Spleen (tissue), 11 donors: ENCODE data around the gene WDR48. TPM values are rescaled to one million over a fixed set of nuclear protein-coding genes. Genes with fewer than 3 reads are reported as not detected.
A peak's percentile ranks its signal among the peaks of the same experiment; 100 is the strongest.
"Not testable (repeated sequence)": the region's sequence is repeated elsewhere in the genome, so short reads cannot be mapped to it uniquely, and the experiment has no call there.

Experiments
- DNase-seq: peaks from one replicate; pipeline ENCODE4 v3.0.0-alpha.2; 2020
- H3K27ac ChIP-seq, 8 donors: fragments of 200-600 bp; sonication (generic) in 7 of 8; 1 replicate in 4 of 8; 2 replicates in 4 of 8; pipeline versions ENCODE4 v1.5.0 to v1.8.0; 2016 to 2021; ENCODE audit warnings: inconsistent platforms in 4 of 8, mild to moderate bottlenecking in 4 of 8, moderate library complexity in 1 of 8
- H3K27me3 ChIP-seq, 7 donors: fragments of 200-600 bp; sonication (generic) in 6 of 7; replicated peaks in 1 of 7; 1 replicate in 4 of 7; 2 replicates in 3 of 7; pipeline versions ENCODE4 v1.5.0 to v1.8.0; 2016 to 2021; ENCODE audit warnings: inconsistent platforms in 3 of 7, mild to moderate bottlenecking in 1 of 7
- H3K36me3 ChIP-seq, 6 donors: fragments of 200-600 bp; sonication (generic) in 5 of 6; 1 replicate in 4 of 6; 2 replicates in 2 of 6; pipeline versions ENCODE4 v1.5.0 to v1.8.0; 2016 to 2021; ENCODE audit warnings: inconsistent platforms in 2 of 6
- H3K4me1 ChIP-seq, 6 donors: fragments of 200-600 bp; sonication (generic) in 5 of 6; 1 replicate in 3 of 6; 2 replicates in 3 of 6; pipeline versions ENCODE4 v1.5.0 to v1.8.0; 2016 to 2021; ENCODE audit warnings: inconsistent platforms in 3 of 6
- H3K4me3 ChIP-seq, 8 donors: fragments of 200-600 bp; sonication (generic) in 7 of 8; 1 replicate in 4 of 8; 2 replicates in 4 of 8; pipeline versions ENCODE4 v1.5.0 to v1.8.0; 2016 to 2021; ENCODE audit warnings: inconsistent platforms in 4 of 8, mild to moderate bottlenecking in 4 of 8, moderate library complexity in 2 of 8
- H3K9me3 ChIP-seq, 8 donors: fragments of 200-600 bp; sonication (generic) in 7 of 8; 1 replicate in 4 of 8; 2 replicates in 4 of 8; pipeline versions ENCODE4 v1.5.0 to v1.8.0; 2016 to 2021; ENCODE audit warnings: inconsistent platforms in 4 of 8
- CTCF ChIP-seq, 11 experiments: fragments of 200-600 bp in 7 of 11; fragments of 450-650 bp in 4 of 11; sonication (generic) in 4 of 11; IDR thresholded peaks in 8 of 11; conservative IDR thresholded peaks in 3 of 11; 1 replicate in 7 of 11; 2 replicates in 4 of 11; pipeline versions ENCODE4 v1.4.0 to v1.8.0; 2016 to 2021; ENCODE audit warnings: antibody characterized with exemption in 11 of 11, inconsistent platforms in 4 of 11, mild to moderate bottlenecking in 1 of 11
- POLR2A ChIP-seq, 3 donors: fragments of 450-650 bp; IDR thresholded peaks; one replicate each; pipeline ENCODE4 v1.5.1; 2017; ENCODE audit warnings: antibody characterized with exemption in 3 of 3, mild to moderate bottlenecking in 1 of 3
- POLR2AphosphoS5 ChIP-seq, 3 donors: sonication (generic); formaldehyde crosslinking; IDR thresholded peaks; one replicate each; pipeline ENCODE4 v1.5.1; 2017; ENCODE audit warnings: antibody characterized with exemption in 3 of 3
- WGBS, 5 donors: extraction: QIAGEN DNeasy Blood & Tissue Kit in 3 of 5; methylation state at CpG; one replicate each; pipeline versions ENCODE4 v1.1.5 to v1.1.7; 2013 to 2018; 5-methylcytosine and 5-hydroxymethylcytosine counted together
- intact Hi-C: fragments of 100-400 bp; cut with DNase I; formaldehyde crosslinking; loops from one replicate; pipeline ENCODE4 v1.15.0; 2023; ENCODE audit warnings: low total_unique reads
- polyA plus RNA-seq, 3 donors: library from polyadenylated mRNA; stranded (reverse); fragments of 200-250 nt; gene quantifications; one replicate each; pipeline ENCODE4 v1.2.1, GENCODE V29; 2013
- total RNA-seq, 7 donors: library from RNA; depleted of rRNA in 3 of 7; stranded (reverse); fragments of >200 nt in 3 of 7; fragmentation: NEBNext Ultra II Directional in 4 of 7; extraction: Animal tissue kit (Norgen Biotek cat#: 25700) in 4 of 7; gene quantifications; one replicate each; pipeline versions ENCODE4 v1.1.0 to v1.2.1, GENCODE V29; 2016 to 2021
- donor health status: healthy with polysubstance abuse.
- donor health status: DM: no; HTN: no; CAD: no; lungs with moderate emphysema.
- donor health status: DM: no; HTN: no; CAD: no.
- donor health status: Bipolar disorder and iron deficiency.
- donor health status: healthy.
- donor health status: DM: no; HTN: no; CAD: no.
- donor health status: DM: yes; HTN: yes; CAD: no.

Gene WDR48
- total and polyA plus RNA-seq, 10 donors = 11.1 to 45.0 (median 35.3) TPM

DNA sequence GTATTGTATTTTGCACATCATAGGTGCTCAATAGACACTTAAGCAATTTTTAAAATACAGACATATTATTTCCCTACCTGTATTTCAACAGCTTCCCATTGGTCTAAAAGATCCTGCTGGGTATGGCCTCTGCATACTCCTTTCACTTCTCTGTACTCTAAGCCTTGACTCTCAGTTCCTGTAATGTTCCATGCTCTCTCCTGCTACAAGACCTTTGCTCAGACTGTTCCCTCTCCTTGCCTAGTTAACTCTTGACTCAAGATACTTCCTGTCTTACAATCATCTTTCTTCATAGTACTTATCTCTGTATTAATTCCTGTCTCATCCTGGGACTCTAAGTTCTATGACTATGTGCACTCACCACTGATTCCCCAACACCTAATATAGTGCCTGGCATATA, 1.8 kb upstream of the WDR48 start:
- no peak for DNase-seq
- intact Hi-C loops = no loop called here

DNA sequence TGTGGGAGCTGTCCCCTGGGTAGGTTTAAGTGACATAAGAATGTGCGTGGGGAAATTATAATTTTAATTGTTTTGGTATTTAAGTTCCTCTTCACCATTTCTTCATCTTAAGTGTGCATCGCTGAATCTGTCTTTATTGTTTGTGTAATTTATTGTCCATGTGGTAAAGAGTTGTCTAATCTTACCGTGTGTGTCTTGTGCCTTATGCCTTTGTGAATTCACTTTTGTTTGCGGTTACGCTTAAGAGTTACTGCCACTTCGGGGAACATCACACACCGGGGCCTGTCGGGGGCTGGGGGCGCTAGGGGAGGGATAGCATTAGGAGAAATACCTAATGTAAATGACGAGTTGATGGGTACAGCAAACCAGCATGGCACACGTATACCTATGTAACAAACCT, 767 bp downstream of the WDR48 start:
- Histone ChIP-seq H3K4me3 (peak overlapping the region; percentile 82 to 99 (median 96)), H3K36me3 (peaks cover 0 to under 1% (median 0%) of the 10 kb centered on the region in 6 donors), H3K9me3 (no peaks in the 10 kb centered on the region), H3K27me3 (no peaks in the 10 kb centered on the region), H3K27ac (peak overlapping the region in 7 of 8 donors; percentile 91 to 95 (median 92)), H3K4me1 (peaks cover 13 to 75% (median 43%) of the 10 kb centered on the region in 6 donors)
- intact Hi-C loops = no loop called here
- WGBS, 5 donors = 1 to 3% (median 1%) methylated on average over 11 of the region's 11 CpGs
- no peak for TF ChIP-seq POLR2AphosphoS5 (IDR thresholded peaks at IDR 0.05)
- TF ChIP-seq CTCF (IDR thresholded peaks at IDR 0.05 in 8 of 11, conservative IDR thresholded peaks at IDR 0.05 in 3 of 11) = no peak
- TF ChIP-seq POLR2A (IDR thresholded peaks at IDR 0.05) = no peak
- DNase-seq = no peak

More for the DNA sequence above, 1.8 kb upstream of the WDR48 start:
- Histone ChIP-seq H3K4me3 (no peak overlapping the region), H3K27me3 (no peaks in the 10 kb centered on the region), H3K9me3 (no peaks in the 10 kb centered on the region), H3K36me3 (no peaks in the 10 kb centered on the region), H3K27ac (peak overlapping the region in 2 of 8 donors; percentile 50 to 95), H3K4me1 (peaks cover 13 to 52% (median 36%) of the 10 kb centered on the region in 6 donors)
- TF ChIP-seq CTCF (IDR thresholded peaks at IDR 0.05 in 8 of 11, conservative IDR thresholded peaks at IDR 0.05 in 3 of 11) = no peak
- TF ChIP-seq POLR2A (IDR thresholded peaks at IDR 0.05) = no peak
- TF ChIP-seq POLR2AphosphoS5 (IDR thresholded peaks at IDR 0.05) = no peak

DNA sequence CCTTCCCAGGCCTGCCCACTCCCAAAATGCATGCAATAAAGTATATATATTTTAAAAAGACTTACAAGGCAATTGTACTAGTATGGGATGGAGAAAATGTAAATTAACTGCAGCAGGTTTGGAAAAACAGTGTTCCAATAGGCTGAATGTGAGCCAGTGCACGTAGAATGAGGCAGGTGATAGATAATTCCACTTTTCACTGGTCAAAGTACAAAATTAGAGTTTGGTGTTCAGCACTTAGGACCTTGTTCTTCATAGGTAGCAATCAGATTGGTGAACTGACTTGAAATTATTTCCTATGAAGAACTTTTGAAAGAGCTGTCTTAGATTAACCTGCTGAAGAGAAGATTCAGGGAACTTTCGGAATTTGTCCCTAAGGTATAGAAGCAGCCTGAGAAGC, 1.9 kb downstream of the WDR48 start:
- no peak for DNase-seq
- Histone ChIP-seq H3K4me3 (peak overlapping the region in 1 of 8 donors; percentile 82), H3K9me3 (no peaks in the 10 kb centered on the region), H3K4me1 (peaks cover 13 to 84% (median 43%) of the 10 kb centered on the region in 6 donors), H3K36me3 (peaks cover 0 to 11% (median 0%) of the 10 kb centered on the region in 6 donors), H3K27me3 (no peaks in the 10 kb centered on the region), H3K27ac (no peak overlapping the region)
- WGBS, 5 donors = 90 to 97% (median 94%) methylated on average over 2 of the region's 2 CpGs
- intact Hi-C loops = no loop called here
- TF ChIP-seq POLR2AphosphoS5 (IDR thresholded peaks at IDR 0.05) = no peak
- no peak for TF ChIP-seq CTCF (IDR thresholded peaks at IDR 0.05 in 8 of 11, conservative IDR thresholded peaks at IDR 0.05 in 3 of 11)
- TF ChIP-seq POLR2A (IDR thresholded peaks at IDR 0.05) = no peak

GRCh38 chr3:39056151-39056550, 4.3 kb downstream of the WDR48 start:
- no peak for DNase-seq
- intact Hi-C loops = no loop called here
- H3K36me3 ChIP-seq = peaks cover 0 to 11% (median 0%) of the 10 kb centered on the region in 6 donors
- H3K4me1 ChIP-seq = peaks cover 12 to 79% (median 41%) of the 10 kb centered on the region in 6 donors
- TF ChIP-seq POLR2AphosphoS5 (IDR thresholded peaks at IDR 0.05) (no peak), CTCF (IDR thresholded peaks at IDR 0.05 in 8 of 11, conservative IDR thresholded peaks at IDR 0.05 in 3 of 11) (no peak), POLR2A (IDR thresholded peaks at IDR 0.05) (no peak)
- H3K27ac ChIP-seq = no peak overlapping the region
- no peaks in the 10 kb centered on the region for H3K27me3 ChIP-seq
- peaks cover 0 to 6% (median 0%) of the 10 kb centered on the region in 8 donors for H3K9me3 ChIP-seq
- 63 to 82% (median 79%) methylated on average over 3 of the region's 3 CpGs for WGBS, 5 donors
- H3K4me3 ChIP-seq = no peak overlapping the region

DNA sequence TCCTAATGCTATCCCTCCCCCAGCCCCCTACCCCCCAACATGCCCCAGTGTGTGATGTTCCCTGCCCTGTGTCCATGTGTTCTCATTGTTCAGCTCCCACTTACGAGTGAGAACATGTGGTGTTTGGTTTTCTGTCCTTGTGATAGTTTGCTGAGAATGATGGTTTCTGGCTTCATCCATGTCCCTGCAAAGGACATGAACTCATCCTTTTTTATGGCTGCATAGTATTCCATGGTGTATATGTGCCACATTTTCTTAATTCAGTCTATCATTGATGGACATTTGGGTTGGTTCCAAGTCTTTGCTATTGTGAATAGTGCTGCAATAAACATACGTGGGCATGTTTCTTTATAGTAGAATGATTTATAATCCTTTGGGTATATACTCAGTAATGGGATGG, 9.4 kb downstream of the WDR48 start:
- DNase-seq, H3K27me3 ChIP-seq, H3K27ac ChIP-seq, H3K4me3 ChIP-seq, intact Hi-C loops, H3K9me3 ChIP-seq: not testable (repeated sequence)
- Histone ChIP-seq H3K36me3 (peaks cover 0 to 46% (median 5%) of the 10 kb centered on the region in 6 donors), H3K4me1 (peaks cover 0 to 44% (median 10%) of the 10 kb centered on the region in 6 donors)
- 88 to 93% (median 89%) methylated on average over 2 of the region's 2 CpGs for WGBS, 5 donors
